ENCODE measurements around the gene SYNGR1. TPM values are rescaled to one million over a fixed set of nuclear protein-coding genes. Genes with fewer than 3 reads are reported as not detected.

SYNGR1 gene
- total RNA-seq, 1 donor from 2014 or later, result not detected

DNA sequence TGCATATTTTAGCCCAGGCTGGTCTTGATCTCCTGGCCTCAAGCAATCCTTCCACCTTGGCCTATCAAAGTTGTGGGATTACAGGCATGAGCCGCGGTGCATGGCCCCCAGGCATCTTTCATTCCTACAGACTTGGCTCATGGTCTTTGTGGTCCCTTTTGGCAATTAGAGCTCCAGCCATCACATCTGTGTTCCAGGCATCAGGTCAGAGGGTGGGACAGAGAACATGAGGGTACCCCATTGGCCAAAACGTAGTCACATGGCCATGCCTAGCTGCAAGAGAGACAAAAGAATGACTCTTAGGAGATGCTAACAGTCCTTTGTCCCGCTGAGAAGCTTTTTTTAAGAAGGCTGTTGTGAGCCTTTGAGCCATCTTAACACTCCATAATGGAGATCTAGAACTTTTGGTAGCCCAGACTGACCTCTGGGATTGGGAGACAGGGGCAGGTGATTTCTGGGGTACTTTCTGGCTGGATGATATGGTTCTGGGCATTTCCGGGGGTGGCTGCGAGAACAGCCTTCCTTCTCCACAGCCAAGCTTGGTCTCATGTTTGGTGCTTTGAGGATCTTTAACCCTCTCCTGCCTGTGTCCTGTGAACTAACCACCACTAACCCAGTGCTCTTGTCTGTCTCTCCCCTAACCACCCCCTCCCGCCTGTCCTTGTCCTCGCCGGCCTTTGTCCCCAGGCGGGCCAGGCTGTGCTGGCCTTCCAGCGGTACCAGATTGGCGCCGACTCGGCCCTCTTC lies 31.4 kb downstream of the SYNGR1 start:
- Mint-ChIP-seq H3K9me3 (no peaks in the 10 kb centered on the region), H3K27me3 (no peaks in the 10 kb centered on the region), H3K4me1 (peaks cover 2% of the 10 kb centered on the region), H3K4me3 (no peak overlapping the region), H3K36me3 (ENCODE audit: low read depth) (no peaks in the 10 kb centered on the region), H3K27ac (no peak overlapping the region)
- intact Hi-C loops (cut with micrococcal nuclease), result no loop called here
- no peak for DNase-seq

DNA sequence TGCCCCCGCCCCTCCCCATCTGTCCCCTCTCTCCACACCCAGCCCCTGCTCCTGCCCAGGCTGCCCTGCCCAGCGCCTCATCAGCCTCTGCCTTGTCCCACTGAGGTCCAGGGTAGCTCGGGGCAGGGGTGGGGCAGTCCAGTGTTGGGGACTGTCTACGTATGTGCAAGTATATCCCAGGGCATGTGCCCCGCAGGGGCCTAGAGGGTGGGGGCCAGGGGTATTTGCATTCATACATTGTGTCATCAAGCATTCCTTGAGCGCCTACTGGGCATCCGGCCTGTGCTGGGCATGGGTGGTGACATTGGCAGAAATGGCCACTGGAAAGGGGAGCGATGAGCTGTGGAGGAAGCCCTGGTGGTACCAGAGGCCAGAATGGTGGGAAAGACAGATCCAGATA lies 32.1 kb downstream of the SYNGR1 start:
- H3K36me3 Mint-ChIP-seq (ENCODE audit: low read depth), result no peaks in the 10 kb centered on the region

DNA sequence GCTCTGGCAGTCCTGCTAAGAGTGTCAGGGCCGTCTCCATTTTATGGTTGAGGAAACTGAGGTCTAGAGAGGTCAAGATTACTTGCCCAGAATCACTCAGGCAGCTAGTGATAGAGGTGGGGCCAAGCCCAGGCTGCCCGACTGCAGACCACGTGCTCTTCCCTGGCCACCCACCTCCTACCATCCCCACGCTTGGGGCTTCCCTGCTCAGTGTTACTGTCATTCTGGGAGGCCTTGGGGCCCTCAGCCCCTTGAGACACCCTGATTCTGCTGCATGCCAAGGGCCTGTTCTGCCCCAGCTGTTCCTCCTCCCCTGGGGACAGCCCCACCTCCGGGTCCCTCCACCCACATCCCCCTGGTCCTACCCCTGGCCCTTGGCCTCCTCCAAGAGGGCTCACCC lies 32.6 kb downstream of the SYNGR1 start:
- intact Hi-C loops (cut with micrococcal nuclease), result no loop called here
- Mint-ChIP-seq H3K9me3 (no peaks in the 10 kb centered on the region), H3K4me3 (no peak overlapping the region), H3K36me3 (ENCODE audit: low read depth) (no peaks in the 10 kb centered on the region), H3K27me3 (no peaks in the 10 kb centered on the region), H3K4me1 (peaks cover 8% of the 10 kb centered on the region), H3K27ac (no peak overlapping the region)
- no peak for DNase-seq

More for the DNA sequence above, 32.1 kb downstream of the SYNGR1 start:
- H3K4me3 Mint-ChIP-seq, result no peak overlapping the region
- H3K9me3 Mint-ChIP-seq, result no peaks in the 10 kb centered on the region
- peaks cover 3% of the 10 kb centered on the region for H3K4me1 Mint-ChIP-seq
- intact Hi-C loops (cut with micrococcal nuclease), result no loop called here
- DNase-seq, result no peak
- no peaks in the 10 kb centered on the region for H3K27me3 Mint-ChIP-seq
- H3K27ac Mint-ChIP-seq, result no peak overlapping the region

- no peaks in the 10 kb centered on the region for H3K9me3 Mint-ChIP-seq
These were observed 34.2 kb downstream of the SYNGR1 start for GRCh38 chr22:39383841-39384625.

DNA sequence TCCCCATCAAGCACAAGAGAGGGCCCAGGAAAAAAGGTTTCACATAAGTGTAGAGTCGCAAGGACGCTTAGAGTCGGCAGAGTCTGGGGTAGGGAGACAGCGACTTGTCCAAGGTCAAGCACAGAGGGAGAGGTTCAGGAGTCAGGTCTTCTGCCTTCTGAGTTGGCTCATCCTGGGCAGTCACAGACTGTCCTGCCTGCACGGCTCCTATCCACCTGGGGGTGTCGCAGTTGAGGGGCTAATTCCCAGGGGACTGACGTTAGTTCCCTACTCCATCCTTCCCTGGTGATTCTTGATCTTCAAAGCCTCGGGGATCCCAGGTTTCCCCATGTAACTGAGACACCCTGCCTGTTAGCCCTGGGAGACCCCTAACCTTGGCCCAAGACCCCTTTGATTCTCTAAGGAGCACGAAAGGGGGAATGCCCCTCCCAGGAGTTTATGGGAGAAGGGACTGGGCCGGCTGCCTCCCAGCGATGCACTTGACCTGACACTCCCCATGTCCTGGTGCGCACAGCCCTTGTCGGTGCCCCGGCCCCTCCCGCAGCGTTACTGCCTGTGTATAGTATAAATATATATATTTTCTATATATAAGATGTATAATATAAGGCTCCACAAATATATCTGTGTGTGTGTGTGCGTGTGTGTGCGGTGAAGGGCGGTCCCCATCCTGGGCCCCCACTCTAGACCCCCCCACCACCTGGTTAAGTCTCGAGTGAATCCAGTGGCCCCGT lies 35.1 kb downstream of the SYNGR1 start:
- H3K27me3 Mint-ChIP-seq, result no peaks in the 10 kb centered on the region
- peaks cover 13% of the 10 kb centered on the region for H3K4me1 Mint-ChIP-seq
- H3K9me3 Mint-ChIP-seq, result no peaks in the 10 kb centered on the region
- intact Hi-C loops (cut with micrococcal nuclease), result no loop called here
- no peak for DNase-seq
- H3K27ac Mint-ChIP-seq, result no peak overlapping the region
- no peak overlapping the region for H3K4me3 Mint-ChIP-seq
- no peaks in the 10 kb centered on the region for H3K36me3 Mint-ChIP-seq (ENCODE audit: low read depth)

More at GRCh38 chr22:39383841-39384625, 34.2 kb downstream of the SYNGR1 start:
- Mint-ChIP-seq H3K4me1 (peaks cover 13% of the 10 kb centered on the region), H3K4me3 (no peak overlapping the region), H3K27me3 (no peaks in the 10 kb centered on the region), H3K27ac (no peak overlapping the region), H3K36me3 (ENCODE audit: low read depth) (no peaks in the 10 kb centered on the region)
- DNase-seq, result no peak
- intact Hi-C loops (cut with micrococcal nuclease), result no loop called here

DNA sequence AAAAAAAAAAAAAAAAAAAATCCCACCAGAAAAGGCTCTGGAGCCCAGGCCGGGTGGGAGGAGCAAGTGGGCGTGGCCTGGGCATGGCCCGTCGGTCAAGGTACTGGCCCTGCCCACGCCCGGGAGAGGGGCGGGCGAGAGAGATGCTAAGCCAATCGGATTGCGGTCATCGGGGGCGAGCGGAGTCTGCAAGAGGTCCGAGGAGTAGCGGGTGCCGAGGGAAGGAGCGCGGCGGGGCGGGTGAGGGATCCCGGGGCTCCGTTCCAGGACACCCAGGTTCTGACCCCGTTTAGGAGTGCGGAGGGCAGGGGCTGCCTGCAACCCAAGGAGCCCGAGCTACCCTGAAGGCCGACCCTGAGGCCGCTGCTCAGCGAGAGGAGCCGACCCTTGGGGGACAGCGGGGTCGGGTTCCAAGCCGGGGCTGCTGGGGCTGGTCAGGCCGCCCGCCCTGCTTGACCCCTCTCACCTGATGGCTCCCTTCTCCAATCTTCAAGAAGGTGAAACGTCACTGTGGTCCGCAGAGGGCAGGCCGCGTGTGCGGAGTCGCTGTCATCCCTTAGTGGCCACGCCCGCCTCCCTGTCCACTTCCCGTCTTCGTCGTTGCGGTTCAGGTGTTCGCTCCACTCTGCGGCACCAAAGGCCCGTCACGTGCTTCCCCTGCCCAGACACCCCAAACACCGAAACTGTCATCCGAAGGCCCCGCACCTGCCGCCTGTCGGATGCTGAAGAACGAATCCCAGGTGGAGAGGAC lies 38.6 kb downstream of the SYNGR1 start:
- DNase-seq, result peak; percentile 96
- H3K4me1 Mint-ChIP-seq, result peaks cover 13% of the 10 kb centered on the region
- H3K27me3 Mint-ChIP-seq, result no peaks in the 10 kb centered on the region

DNA sequence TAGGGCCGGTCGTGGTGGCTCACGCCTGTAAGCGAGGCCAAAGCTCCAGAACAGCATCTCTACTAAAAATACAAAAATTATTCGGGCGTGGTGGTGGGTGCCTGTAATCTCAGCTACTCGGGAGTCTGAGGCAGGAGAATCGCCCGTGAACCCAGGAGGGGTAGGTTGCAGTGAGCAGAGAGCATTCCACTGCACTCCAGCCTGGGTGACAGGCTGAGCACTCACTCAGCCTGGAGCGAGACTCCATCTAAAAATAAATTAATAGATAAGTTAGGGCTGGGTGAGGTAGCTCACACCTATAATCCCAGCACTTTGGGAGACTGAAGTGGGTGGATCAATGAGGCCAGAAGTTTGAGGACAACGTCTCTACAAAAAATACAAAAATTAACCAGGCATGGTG lies 39.6 kb downstream of the SYNGR1 start:
- H3K4me1 Mint-ChIP-seq, result peaks cover 13% of the 10 kb centered on the region
- no peaks in the 10 kb centered on the region for H3K9me3 Mint-ChIP-seq
- DNase-seq, result no peak
- no peak overlapping the region for H3K4me3 Mint-ChIP-seq
- H3K27me3 Mint-ChIP-seq, result no peaks in the 10 kb centered on the region
- no peaks in the 10 kb centered on the region for H3K36me3 Mint-ChIP-seq (ENCODE audit: low read depth)
- intact Hi-C loops (cut with micrococcal nuclease), result no loop called here
- H3K27ac Mint-ChIP-seq, result no peak overlapping the region

More for the DNA sequence above, 38.6 kb downstream of the SYNGR1 start:
- H3K27ac Mint-ChIP-seq, result peak overlapping the region; percentile 81
- H3K36me3 Mint-ChIP-seq (ENCODE audit: low read depth), result no peaks in the 10 kb centered on the region
- intact Hi-C loops (cut with micrococcal nuclease), result loop anchor here (1.0 kb wide), 1 partner anchor 11 kb away; the partner anchor contains the start of gene TAB1
- peak overlapping the region; percentile 86 for H3K4me3 Mint-ChIP-seq
- H3K9me3 Mint-ChIP-seq, result no peaks in the 10 kb centered on the region

GRCh38 chr22:39392341-39392948 lies 42.7 kb downstream of the SYNGR1 start:
- Mint-ChIP-seq H3K4me1 (peaks cover 5% of the 10 kb centered on the region), H3K4me3 (no peak overlapping the region), H3K36me3 (ENCODE audit: low read depth) (no peaks in the 10 kb centered on the region), H3K9me3 (no peaks in the 10 kb centered on the region), H3K27me3 (no peaks in the 10 kb centered on the region), H3K27ac (no peak overlapping the region)
- no peak for DNase-seq
- intact Hi-C loops (cut with micrococcal nuclease), result no loop called here

GRCh38 chr22:39395936-39396796 lies 46.4 kb downstream of the SYNGR1 start:
- Mint-ChIP-seq H3K4me3 (no peak overlapping the region), H3K27ac (no peak overlapping the region), H3K4me1 (peaks cover 8% of the 10 kb centered on the region), H3K27me3 (no peaks in the 10 kb centered on the region), H3K36me3 (ENCODE audit: low read depth) (peaks cover 3% of the 10 kb centered on the region), H3K9me3 (no peaks in the 10 kb centered on the region)
- DNase-seq, result no peak
- intact Hi-C loops (cut with micrococcal nuclease), result loop anchor here (5.0 kb wide), 1 partner anchor 96 kb away; no protein-coding TSS in a partner anchor

DNA sequence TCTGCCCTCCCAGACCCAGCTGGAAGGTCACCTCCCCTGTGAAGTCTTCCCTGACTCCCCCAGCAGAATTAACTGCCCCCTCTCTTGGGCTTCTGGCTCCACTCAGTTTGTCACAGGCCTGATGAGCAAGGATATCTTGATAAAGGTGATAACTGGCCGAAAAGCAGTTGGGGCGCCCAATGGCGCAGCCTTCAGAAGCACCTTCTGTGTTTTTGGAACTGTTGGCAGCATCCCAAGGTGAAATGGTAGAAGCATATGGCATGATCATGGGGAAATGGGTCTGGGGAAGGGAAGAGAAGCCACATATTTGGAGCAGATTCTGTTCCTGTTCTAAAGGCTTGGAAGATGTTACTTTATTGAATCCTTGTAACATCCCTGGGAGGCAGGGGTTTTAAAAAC lies 47.0 kb downstream of the SYNGR1 start:
- no peak overlapping the region for H3K4me3 Mint-ChIP-seq
- intact Hi-C loops (cut with micrococcal nuclease), result loop anchor here (5.0 kb wide), 1 partner anchor 96 kb away; no protein-coding TSS in a partner anchor
- peaks cover 7% of the 10 kb centered on the region for H3K36me3 Mint-ChIP-seq (ENCODE audit: low read depth)
- H3K9me3 Mint-ChIP-seq, result no peaks in the 10 kb centered on the region
- DNase-seq, result no peak
- no peaks in the 10 kb centered on the region for H3K27me3 Mint-ChIP-seq
- H3K27ac Mint-ChIP-seq, result no peak overlapping the region
- peaks cover 12% of the 10 kb centered on the region for H3K4me1 Mint-ChIP-seq

- H3K9me3 Mint-ChIP-seq, result no peaks in the 10 kb centered on the region
- peaks cover 31% of the 10 kb centered on the region for H3K36me3 Mint-ChIP-seq (ENCODE audit: low read depth)
- no peak overlapping the region for H3K27ac Mint-ChIP-seq
- no peaks in the 10 kb centered on the region for H3K27me3 Mint-ChIP-seq
- intact Hi-C loops (cut with micrococcal nuclease), result no loop called here
- DNase-seq, result no peak
- peak overlapping the region; percentile 90 for H3K4me3 Mint-ChIP-seq
- H3K4me1 Mint-ChIP-seq, result peaks cover 30% of the 10 kb centered on the region
These were observed 51.5 kb downstream of the SYNGR1 start for GRCh38 chr22:39401301-39401631.

- Mint-ChIP-seq H3K4me1 (peaks cover 37% of the 10 kb centered on the region), H3K27me3 (no peaks in the 10 kb centered on the region), H3K9me3 (no peaks in the 10 kb centered on the region), H3K27ac (no peak overlapping the region), H3K36me3 (ENCODE audit: low read depth) (peaks cover 43% of the 10 kb centered on the region), H3K4me3 (peak overlapping the region; percentile 51)
- no peak for DNase-seq
- intact Hi-C loops (cut with micrococcal nuclease), result no loop called here
These were observed 55.7 kb downstream of the SYNGR1 start for GRCh38 chr22:39405346-39406085.
